Stimulated activated CD8-positive, alpha-beta memory T cell treated with anti-CD3 and anti-CD28 coated beads, Interleukin-7, amount 100 ng/mL, for 1 hour (primary cell): ENCODE data around the gene ZNF273.
A peak's percentile ranks its signal among the peaks of the same experiment; 100 is the strongest.
"Not testable (repeated sequence)": the region's sequence is repeated elsewhere in the genome, so short reads cannot be mapped to it uniquely, and the experiment has no call there.

Experiments
- DNase-seq, 2 donors: peaks; one replicate each; pipeline ENCODE4 v3.0.0-alpha.2; 2020; ENCODE audit warnings: low read depth in 2 of 2

The ZNF273 gene

GRCh38 chr7:64902806-64903721 lies at the start of gene ZNF273:
Gene ZNF273 (plus strand): TSS chr7:64903273. CDS start chr7:64903318, 45 bp downstream.
- peak; percentile 73 to 77 for DNase-seq

GRCh38 chr7:64853679-64854078 lies 49.4 kb upstream of the ZNF273 start:
- no peak for DNase-seq

GRCh38 chr7:64854969-64855368 lies 48.1 kb upstream of the ZNF273 start:
- no peak for DNase-seq

GRCh38 chr7:64863021-64863420 lies 40.1 kb upstream of the ZNF273 start:
- DNase-seq: no peak

- not testable (repeated sequence) for DNase-seq
Observed at GRCh38 chr7:64863530-64863929, 39.5 kb upstream of the ZNF273 start.

GRCh38 chr7:64863969-64864368 lies 39.1 kb upstream of the ZNF273 start:
- no peak for DNase-seq

GRCh38 chr7:64867863-64868440 lies 35.1 kb upstream of the ZNF273 start:
- DNase-seq: no peak

GRCh38 chr7:64868499-64868898 lies 34.6 kb upstream of the ZNF273 start:
- DNase-seq: no peak

GRCh38 chr7:64869121-64869725 lies 33.9 kb upstream of the ZNF273 start:
- DNase-seq: no peak

- no peak for DNase-seq
Observed at GRCh38 chr7:64869912-64870562, 33.0 kb upstream of the ZNF273 start.

GRCh38 chr7:64870656-64871055 lies 32.4 kb upstream of the ZNF273 start:
- no peak for DNase-seq

GRCh38 chr7:64871761-64872160 lies 31.3 kb upstream of the ZNF273 start:
- DNase-seq: no peak

- no peak for DNase-seq
Observed at GRCh38 chr7:64872351-64873154, 30.5 kb upstream of the ZNF273 start.

- DNase-seq: no peak
Observed at GRCh38 chr7:64873155-64873500, 29.9 kb upstream of the ZNF273 start.

- DNase-seq: no peak
Observed at GRCh38 chr7:64873517-64873916, 29.6 kb upstream of the ZNF273 start.

- no peak for DNase-seq
Observed at GRCh38 chr7:64874114-64874513, 29.0 kb upstream of the ZNF273 start.

GRCh38 chr7:64874562-64875250 lies 28.4 kb upstream of the ZNF273 start:
- no peak for DNase-seq

GRCh38 chr7:64875258-64875657 lies 27.8 kb upstream of the ZNF273 start:
- DNase-seq: no peak

- no peak for DNase-seq
Observed at GRCh38 chr7:64875658-64876406, 27.2 kb upstream of the ZNF273 start.
